Measurements from ENCODE around the gene KDM7A.

The KDM7A gene

DNA sequence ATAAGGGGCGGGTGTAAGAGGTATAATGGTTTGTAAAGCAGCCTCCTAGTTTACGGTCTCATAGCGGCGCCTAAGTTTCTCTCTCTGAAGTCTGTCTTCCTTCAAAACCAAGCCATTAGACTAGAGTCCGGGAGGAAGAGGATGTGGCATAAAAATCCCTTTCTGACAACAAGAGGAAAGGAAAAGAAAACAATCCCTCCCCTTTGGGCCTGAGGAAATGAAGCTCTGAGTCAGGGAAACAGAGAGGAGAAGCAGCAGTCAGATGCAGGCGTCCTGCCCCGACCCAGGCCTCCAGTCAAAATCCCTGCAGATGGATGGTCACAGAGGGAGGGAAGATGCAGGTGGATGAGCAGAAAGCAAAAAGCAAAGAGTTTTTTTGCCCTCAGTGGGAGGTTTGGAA is 137.7 kb downstream of the KDM7A start:
- TF ChIP-seq CTCF (IDR thresholded peaks at IDR 0.05; ENCODE audit: borderline replicate concordance, insufficient read depth, low read depth, low read length): no peak
- no peak overlapping the region for H3K4me3 ChIP-seq (ENCODE audit: low read depth, low read length)

DNA sequence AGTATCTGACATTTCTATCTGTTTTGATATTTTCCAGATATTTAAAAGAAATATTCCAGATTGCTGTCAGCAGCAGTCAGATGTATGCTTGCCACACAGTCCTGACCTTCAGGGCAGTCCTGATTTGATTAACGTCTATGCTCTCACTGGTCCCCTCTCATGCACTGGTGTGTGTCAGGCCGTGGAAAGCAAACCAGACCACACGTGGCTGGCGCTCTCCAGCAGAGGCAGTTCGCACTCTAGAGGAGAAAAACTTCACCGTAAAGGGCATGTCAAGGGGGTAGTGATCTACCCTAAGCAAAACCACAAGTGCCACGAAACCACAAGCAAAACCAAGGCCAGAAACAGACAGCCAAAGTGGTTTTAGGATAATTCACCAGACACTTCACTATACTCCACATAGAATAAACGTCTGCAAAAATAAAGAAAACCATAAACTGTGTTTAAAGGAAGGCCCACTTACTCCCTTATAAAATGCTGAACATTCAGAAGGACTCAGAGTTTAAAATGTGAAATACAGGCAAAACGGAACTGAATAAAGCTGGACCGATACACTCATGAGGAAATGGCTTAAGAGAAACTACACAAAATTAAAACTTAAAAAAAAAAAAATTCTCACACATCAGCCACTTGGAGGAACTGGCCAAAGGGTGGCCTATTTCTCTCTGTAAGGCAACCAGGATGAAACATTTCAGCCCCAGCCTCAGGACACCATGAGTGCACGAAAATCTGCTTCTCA is 140.4 kb downstream of the KDM7A start:
- no peak overlapping the region for H3K4me3 ChIP-seq (ENCODE audit: low read depth, low read length)
- no peak for TF ChIP-seq CTCF (IDR thresholded peaks at IDR 0.05; ENCODE audit: borderline replicate concordance, insufficient read depth, low read depth, low read length)

GRCh38 chr7:140035400-140036223 is 141.2 kb downstream of the KDM7A start:
- TF ChIP-seq CTCF (IDR thresholded peaks at IDR 0.05; ENCODE audit: borderline replicate concordance, insufficient read depth, low read depth, low read length): no peak

More at GRCh38 chr7:140035400-140036223, 141.2 kb downstream of the KDM7A start:
- no peak overlapping the region for H3K4me3 ChIP-seq (ENCODE audit: low read depth, low read length)
